HG03159 (cell line): ENCODE measurements around the gene GTF3C2.
"Not testable (repeated sequence)": the region's sequence is repeated elsewhere in the genome, so short reads cannot be mapped to it uniquely, and the experiment has no call there.

ENCODE experiments used
- ATAC-seq: cut with Tn5 transposase; IDR thresholded peaks from one replicate; pipeline ENCODE4 v1.9.1; 2021; ENCODE audit warnings: mild to moderate bottlenecking, moderate library complexity; ENCODE audit not compliant: unreplicated experiment

The GTF3C2 gene

GRCh38 chr2:27323596-27324285, 32.8 kb downstream of the GTF3C2 start:
- no peak for ATAC-seq

DNA sequence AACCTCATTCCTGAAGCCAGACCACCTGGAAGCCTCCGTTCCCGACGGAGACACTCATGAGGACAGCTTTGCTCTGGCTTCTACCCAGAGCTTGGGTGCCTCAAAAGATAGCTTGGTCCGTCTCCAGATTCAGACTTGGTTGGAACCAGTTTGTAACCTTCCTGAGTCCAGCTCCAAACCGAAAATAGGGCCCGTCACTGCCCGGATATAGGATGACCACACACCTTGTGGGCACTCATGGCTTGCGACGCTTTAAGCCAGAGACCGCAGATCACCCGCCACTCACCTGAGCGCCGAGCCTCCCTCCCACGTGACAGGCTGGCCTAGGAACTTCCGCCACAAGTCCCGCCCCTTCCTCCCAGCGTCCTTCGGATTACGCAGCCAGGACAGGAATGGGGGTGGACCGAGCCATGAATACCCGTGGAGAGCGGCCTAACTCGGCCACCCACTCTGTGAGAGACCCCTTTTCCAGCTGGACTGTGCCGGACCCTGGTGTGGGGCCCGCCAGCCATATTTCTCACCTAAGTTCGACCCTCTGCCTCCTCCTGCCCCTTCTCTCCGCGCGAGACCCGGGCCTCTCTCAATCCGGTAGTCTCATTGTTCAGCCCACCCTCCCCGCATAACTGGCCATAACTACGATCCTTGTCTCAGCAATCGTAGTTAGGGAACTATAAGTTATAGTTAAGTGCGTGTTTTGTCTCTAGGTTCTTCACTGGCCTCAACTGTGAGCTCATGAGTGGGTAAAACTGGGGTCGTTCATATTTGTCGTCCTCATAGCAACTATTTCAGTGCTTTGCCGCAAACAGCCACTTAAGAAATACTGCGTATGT, 33.6 kb downstream of the GTF3C2 start, which contains the start of gene MPV17:
MPV17 (minus strand) TSS at position 332 of the 830 bp plus-strand sequence. CDS start 580 bp downstream, outside the sequence.
- peak; percentile 93 for ATAC-seq

DNA sequence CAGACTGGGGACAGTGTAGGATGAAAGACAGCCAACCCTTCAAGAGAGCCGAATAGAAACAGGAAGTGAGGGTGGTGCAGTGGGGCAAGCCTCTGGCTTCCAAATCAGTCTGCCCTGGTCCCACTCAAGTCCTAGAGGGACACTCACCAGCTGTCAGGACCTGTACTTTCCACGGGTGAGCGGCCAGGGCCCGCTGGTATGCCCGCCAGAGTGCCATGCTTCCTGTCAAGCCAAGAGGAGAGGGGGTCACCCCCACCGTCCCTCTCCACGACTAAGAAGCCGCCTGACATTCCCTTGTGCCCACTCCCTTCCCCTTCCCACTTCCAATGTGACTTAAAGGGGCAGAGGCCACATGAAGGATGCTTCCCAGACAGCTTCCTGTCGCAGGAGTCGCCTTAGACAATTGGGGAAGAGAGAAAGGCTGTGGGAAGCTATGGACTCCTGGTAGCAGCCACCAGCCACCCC, 34.2 kb downstream of the GTF3C2 start:
- ATAC-seq = no peak

- ATAC-seq = no peak
Observed at GRCh38 chr2:27320958-27321543, 35.5 kb downstream of the GTF3C2 start.

GRCh38 chr2:27319839-27320238, 36.7 kb downstream of the GTF3C2 start:
- ATAC-seq = not testable (repeated sequence)

DNA sequence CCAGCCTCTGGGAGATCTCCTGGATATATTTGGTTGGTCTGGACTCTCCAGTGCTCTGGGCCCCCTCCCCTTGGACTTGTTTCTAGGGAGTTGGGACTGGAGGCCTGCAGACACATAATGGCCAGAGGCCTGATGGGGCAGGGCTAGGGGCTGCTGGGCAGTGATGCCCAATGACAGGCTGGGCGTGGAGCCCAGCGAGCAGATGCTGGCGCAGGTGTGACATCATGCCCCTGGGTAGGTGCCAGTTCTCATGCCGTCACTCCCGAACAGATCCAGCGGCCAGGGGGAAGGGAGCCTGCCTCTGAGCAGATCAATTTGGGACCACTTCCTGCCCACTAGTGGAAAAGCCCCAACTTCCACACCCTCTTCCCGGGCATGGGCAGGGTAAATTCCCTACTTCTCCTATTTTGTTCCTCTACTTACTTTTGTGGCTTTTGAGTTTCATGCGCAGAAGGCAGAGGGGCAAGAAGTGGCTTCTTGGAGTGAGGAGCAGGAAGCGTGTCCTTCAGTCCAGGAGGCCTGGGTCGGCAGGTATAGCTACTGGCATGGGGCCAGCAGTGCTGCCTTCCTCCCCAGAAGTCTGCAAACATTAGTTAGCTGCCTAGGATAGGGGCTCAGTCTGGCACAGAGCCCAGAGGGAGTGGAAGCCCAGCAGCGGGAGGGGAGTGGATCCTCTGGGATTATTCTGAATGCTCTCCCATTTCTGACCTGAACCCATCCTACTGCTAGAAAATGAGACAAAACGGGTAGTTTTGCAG, 39.7 kb downstream of the GTF3C2 start:
- ATAC-seq = no peak

DNA sequence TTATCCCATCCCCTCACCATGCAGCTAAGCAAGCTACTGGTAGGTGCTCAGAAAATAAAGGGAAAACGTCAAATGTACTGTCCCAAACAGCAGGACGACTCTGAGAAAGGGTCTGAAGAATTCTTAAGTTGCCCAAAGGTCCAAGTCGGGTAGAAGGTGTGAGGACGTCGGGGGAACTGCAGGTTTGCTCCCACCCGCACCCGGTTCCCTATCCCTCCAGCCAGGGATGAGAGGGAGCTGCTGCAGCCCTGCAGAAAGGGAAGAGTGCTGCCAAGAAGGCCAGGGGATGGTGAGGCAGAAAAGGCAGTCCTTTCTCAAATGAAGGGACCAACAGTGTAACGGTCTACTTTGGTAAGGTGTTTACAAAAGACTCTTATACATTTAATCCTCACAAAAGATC, 41.4 kb downstream of the GTF3C2 start:
- ATAC-seq = no peak

- no peak for ATAC-seq
Observed at GRCh38 chr2:27314709-27315108, 41.9 kb downstream of the GTF3C2 start.

DNA sequence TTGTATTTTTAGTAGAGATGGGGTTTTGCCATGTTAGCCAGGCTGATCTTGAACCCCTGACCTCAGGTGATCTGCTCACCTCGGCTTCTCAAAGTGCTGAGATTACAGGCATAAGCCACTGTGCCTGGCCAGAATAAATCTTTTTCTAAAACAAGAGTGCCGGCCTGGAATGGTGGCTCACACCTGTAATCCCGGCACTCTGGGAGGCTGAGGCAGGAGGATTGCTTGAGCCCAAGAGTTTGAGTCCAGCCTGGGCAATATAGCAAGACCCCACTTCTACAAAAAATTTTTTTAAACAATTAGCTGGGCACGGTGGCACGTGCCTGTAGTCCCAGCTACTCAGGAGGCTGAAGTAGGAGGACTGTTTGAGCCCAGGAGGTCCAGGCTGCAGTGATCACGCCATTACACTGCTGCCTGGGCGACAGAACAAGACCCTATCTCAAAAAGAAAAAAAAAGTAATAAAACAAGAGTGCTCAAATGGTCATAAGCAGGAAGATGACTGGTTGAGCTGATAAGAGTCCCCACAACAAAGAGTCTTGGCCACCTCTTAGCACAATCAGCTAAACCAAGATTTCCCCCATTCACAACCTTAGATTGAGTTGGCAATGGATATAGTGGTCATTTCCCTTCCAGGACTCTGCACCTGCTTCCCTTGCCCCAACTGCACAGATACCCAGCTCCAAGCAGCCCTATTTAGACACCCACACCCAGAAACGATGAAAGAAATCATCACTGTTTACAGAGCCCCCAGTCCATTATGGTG, 42.5 kb downstream of the GTF3C2 start:
- ATAC-seq = no peak

- ATAC-seq = no peak
Observed at GRCh38 chr2:27312152-27312551, 44.4 kb downstream of the GTF3C2 start.

DNA sequence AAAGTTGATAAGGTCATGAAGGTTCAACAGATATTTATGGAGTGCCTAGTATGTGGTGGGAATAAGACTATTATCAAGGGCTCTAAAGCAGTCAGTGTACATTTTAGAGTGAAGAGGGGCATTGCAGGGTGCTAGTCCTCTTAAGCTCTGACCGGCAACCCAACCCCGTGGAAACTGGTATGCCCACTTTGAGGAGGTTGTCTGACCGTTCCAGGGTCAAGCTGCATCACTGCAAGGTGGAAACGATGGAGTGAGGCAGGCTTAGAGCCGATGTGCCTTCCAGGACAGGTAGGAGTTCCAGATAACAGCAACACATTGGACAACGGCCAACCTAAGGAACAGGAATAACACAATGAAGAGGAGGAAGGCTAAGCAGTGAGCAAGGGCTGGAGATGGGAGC, 46.9 kb downstream of the GTF3C2 start:
- ATAC-seq = no peak

- no peak for ATAC-seq
Observed at GRCh38 chr2:27308359-27308881, 48.1 kb downstream of the GTF3C2 start, which contains the start of gene UCN. Gene UCN (minus strand): TSS chr2:27308445. CDS start chr2:27307895, 550 bp downstream.

- ATAC-seq = no peak
Observed at GRCh38 chr2:27307545-27308358, 48.8 kb downstream of the GTF3C2 start.

GRCh38 chr2:27307287-27307544, 49.3 kb downstream of the GTF3C2 start:
- no peak for ATAC-seq

DNA sequence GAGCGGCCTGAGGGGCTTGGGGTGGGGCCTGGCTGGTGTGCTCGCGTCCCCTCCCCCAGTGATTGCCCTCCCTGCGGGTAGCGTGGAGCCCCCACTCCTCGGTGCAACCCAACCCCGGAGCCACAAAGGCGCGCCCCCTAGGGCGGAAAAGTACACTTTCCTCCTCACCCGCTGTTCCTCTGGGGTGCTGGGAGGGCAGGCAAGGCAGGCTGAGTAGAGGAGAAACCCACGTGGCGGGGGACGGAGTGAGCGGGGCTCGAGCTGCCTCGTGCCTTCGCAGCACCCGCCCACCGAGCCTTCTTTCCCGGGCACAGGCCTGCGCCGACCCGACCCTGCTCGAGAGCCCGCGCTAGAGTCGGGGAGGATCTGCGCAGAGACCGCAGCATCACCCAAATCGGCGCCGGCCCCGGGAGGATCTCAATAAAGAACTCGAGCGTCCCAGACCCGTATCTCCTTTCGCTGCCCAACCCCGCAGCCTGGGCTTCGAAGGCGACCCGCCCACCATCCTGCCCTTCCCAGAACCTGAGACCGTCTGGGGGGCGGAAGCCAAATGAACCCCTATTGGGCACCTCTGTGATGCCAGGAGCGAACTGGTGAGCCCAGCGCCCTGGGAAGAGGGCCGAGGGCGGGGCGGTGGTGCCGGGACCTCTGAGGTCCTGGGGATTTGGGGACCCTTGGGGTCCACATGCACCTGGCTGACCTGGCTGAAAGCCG, 49.8 kb downstream of the GTF3C2 start:
- ATAC-seq = no peak

GRCh38 chr2:27306136-27306535, 50.4 kb downstream of the GTF3C2 start:
- no peak for ATAC-seq

DNA sequence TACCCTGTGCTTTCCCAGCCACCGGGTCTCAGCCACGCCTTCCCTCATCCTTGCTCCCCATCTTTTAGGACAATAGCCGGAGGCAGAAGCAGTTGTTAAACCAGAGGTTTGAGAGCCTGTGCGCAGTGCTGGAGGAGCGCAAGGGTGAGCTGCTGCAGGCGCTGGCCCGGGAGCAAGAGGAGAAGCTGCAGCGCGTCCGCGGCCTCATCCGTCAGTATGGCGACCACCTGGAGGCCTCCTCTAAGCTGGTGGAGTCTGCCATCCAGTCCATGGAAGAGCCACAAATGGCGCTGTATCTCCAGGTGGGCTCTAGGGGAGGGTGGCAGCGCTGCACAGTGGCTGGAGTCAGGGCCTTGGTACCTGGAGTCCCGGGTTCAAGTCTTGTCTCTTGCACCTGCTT, 51.0 kb downstream of the GTF3C2 start:
- no peak for ATAC-seq

- no peak for ATAC-seq
Observed at GRCh38 chr2:27304488-27305240, 51.9 kb downstream of the GTF3C2 start.
